ENCODE measurements around the gene FTSJ3.

The FTSJ3 gene

GRCh38 chr17:63786117-63786516 lies 41.3 kb downstream of the FTSJ3 start:
- DNase-seq (ENCODE audit: low read depth), result no peak

GRCh38 chr17:63785556-63785955 lies 41.9 kb downstream of the FTSJ3 start:
- no peak for DNase-seq (ENCODE audit: low read depth)

- no peak for DNase-seq (ENCODE audit: low read depth)
These were observed 43.9 kb downstream of the FTSJ3 start for GRCh38 chr17:63783522-63783921.

- no peak for DNase-seq (ENCODE audit: low read depth)
These were observed 46.5 kb downstream of the FTSJ3 start for GRCh38 chr17:63780928-63781327.

GRCh38 chr17:63780507-63780906 lies 47.0 kb downstream of the FTSJ3 start:
- DNase-seq (ENCODE audit: low read depth), result no peak

- DNase-seq (ENCODE audit: low read depth), result no peak
These were observed 52.0 kb downstream of the FTSJ3 start for GRCh38 chr17:63775420-63775819.

- no peak for DNase-seq (ENCODE audit: low read depth)
These were observed 52.5 kb downstream of the FTSJ3 start for GRCh38 chr17:63774969-63775265.

GRCh38 chr17:63774141-63774968 lies 53.1 kb downstream of the FTSJ3 start, which contains the start of gene DDX42:
DDX42 (plus strand) TSS chr17:63774170; CDS start chr17:63787050, 12,880 bp downstream.
- DNase-seq (ENCODE audit: low read depth), result peak; percentile 85

- peak; percentile 97 for DNase-seq (ENCODE audit: low read depth)
These were observed 54.0 kb downstream of the FTSJ3 start, which contains the start of gene CCDC47 for GRCh38 chr17:63773272-63774140. CCDC47 (minus strand) TSS chr17:63773597; CDS start chr17:63766175, 7,422 bp downstream.

- DNase-seq (ENCODE audit: low read depth), result no peak
These were observed 54.6 kb downstream of the FTSJ3 start for GRCh38 chr17:63772801-63773271.

Data from T follicular helper cell (primary cell).